Right lung (tissue), 5 donors: ENCODE data around the gene FBXO21. TPM values are rescaled to one million over a fixed set of nuclear protein-coding genes. Genes with fewer than 3 reads are reported as not detected.
"Not testable (repeated sequence)": the region's sequence is repeated elsewhere in the genome, so short reads cannot be mapped to it uniquely, and the experiment has no call there.

Source experiments
- DNase-seq, 2 donors: peaks; one replicate each; pipeline ENCODE4 v3.0.0-alpha.2; 2013
- polyA plus RNA-seq, 5 donors: library from polyadenylated mRNA; unstranded; fragments of 120-200 nt; gene quantifications; one replicate each; pipeline versions ENCODE4 v1.2.1 to v1.2.3, GENCODE V29; 2013; ENCODE audit warnings: inconsistent platforms in 1 of 5, low replicate concordance in 1 of 5; ENCODE audit not compliant: insufficient read length in 5 of 5, insufficient read depth in 1 of 5

The FBXO21 gene
- polyA plus RNA-seq, 5 donors = 42.8 to 55.7 (median 49.6) TPM

DNA sequence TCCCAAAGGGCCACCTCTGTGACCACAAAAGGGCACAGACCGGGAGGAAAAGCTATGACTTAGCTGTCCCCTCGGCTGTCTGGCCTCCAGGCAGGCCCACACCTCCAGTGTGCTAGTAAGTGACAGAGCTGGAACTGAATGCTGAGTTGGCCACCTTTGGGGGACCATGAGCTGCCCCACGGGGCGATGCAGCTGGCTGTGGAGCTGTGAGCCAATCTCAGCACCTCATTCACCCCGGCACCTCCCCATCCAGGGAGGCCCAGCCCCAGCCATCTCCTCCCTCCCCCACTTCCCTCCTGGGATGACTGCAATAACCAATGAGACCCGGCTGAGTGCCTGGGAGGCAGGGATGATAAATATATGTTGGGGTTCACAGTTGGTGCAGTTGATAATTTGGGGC, 78.9 kb downstream of the FBXO21 start:
- DNase-seq = no peak

DNA sequence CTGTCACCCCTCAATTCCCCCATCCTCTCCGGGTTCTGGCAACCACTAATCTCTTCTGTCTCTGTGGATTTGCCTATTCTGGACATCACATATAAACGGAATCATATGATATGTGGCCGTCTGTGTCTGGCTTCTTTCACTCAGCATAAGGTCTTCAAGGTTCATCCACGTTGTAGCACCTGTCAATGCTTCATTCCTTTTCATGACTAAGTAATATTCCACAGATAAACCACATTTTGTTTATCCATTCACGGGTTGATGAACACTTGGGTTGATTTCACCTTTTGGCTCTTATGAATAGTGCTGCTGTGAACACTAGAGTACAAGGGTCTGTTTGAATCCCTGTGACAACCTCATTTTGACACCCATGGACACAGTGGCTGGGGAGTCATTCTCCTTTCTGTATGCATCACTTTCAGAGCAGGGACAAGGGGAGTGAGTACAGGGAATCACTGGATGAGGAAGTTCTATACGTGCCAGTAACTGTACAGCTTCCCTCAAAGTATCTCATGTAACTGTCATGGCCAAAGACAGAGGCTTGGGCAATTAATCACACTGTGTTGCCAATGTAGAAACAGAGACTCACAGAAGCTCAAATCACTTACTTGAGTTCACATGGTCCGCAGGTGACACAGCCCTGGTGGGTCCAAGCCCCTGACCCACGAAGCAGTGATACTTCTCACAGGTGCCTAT, 80.2 kb downstream of the FBXO21 start:
- no peak for DNase-seq

GRCh38 chr12:117105902-117106301, 84.4 kb downstream of the FBXO21 start:
- no peak for DNase-seq

DNA sequence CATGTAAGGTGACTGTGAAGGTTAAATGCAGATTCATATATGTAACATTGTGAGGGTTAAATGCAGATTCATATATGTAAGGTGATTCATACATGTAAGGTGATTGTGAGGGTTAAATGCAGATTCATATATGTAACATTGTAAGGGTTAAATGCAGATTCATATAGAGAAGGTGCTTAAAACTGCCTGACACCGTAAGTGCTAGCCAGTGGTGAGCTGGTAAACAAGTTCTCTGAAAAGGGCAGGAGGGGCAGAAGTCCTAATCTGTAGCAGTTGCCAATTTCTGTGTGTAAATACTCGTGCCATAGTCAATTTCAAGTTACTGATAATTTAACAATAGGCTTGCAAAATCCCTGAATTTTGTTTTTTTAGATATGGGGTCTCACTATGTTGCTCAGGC, 86.3 kb downstream of the FBXO21 start:
- DNase-seq = not testable (repeated sequence)

GRCh38 chr12:117102800-117103181, 87.5 kb downstream of the FBXO21 start:
- DNase-seq = no peak

DNA sequence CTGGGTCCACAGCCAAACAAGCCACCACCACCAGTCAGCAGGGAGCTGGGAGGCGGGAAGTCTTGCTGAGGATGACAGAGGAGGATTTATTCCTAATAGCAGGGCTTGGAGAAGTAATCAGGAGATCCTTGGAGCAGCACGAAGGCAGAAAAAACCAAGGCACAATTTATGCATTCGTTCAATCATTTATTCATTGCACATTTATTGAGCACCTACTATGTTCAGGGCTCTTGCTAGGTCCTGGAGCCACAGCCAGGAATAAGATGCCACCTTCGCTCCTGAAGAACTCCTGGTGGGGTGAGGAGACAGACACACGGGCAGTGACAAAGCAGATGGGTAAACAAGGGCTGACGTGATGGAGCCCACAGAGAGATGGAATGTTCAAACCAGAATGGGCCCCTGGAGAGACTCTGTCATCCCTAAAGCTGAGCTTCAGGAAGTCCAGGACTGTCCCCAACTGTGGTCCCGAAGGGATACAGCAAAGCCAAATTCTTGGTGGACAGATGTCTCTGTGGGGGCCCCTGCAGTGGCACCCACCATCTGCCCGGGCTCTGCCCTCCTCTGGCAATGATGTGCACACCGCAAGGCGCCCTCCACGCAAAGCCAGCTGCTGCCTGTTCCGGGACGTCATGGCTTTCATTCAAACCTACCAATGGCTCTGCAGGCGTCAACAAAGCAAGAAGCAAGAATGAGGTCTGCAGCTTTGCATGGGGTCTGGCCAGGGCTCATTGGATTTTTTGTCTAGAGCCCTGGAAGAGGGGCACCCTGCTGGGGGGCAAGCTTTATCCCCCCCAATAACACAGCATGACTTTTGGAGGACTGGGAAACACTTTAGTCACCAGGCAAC, 88.1 kb downstream of the FBXO21 start:
- DNase-seq = no peak

DNA sequence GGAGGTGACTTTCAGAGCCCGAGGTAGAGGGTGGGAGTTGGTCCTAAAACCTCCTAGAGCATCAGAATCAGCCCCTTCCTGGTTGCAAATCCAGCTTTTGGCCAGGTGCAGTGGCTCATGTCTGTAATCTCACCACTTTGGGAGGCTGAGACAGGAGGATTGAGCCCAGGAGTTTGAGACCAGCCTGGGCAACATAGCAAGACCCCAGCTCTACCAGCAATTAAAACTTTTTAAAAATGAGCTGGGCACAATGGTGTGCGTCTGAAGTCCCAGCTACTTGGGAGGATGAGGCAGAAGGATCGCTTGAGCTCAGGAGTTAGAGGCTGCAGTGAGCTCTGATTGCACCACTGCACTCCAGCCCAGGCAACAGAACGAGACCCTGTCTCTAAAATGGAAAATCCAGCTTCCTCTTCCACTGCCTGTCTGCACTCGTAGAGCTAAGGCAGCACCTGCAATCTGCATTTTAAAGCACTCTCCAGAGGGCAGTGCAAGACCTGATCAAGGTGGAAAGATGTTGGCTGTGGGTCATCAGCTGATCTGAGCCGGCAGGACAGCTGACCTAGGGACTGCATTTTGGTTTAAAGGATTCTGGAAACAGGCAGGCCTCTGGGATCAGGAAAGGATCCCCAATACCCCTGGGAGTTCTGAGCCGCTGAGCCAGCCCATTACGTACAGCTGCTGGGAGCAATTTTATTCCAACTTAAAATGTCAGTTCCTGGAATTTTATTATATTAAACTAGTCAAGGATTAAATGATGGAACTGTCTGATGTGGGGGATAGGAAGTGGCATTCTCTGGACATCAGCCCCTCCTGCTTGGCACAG, 89.2 kb downstream of the FBXO21 start:
- no peak for DNase-seq

DNA sequence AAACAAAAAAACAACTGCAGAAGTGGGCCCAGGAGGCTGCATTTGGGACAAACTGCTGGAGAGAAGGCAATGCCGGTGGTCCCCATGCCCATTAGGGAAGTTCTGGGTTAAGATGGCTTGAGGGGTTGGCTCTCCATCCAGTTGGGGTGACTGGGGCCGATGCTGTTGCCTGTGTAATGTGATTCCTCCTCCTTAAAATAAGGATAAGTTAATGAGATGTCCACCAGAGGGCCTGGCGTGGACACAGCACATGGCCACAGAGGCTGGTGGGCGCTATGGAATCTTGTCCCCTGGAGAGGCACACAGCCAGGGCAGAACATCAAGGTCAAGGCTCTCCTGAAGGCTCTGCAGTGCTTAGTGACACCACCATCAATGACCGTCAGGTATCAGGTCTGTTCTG, 90.0 kb downstream of the FBXO21 start:
- no peak for DNase-seq

- DNase-seq = no peak
Measured at GRCh38 chr12:117098361-117099217, 91.7 kb downstream of the FBXO21 start.

GRCh38 chr12:117098024-117098360, 92.3 kb downstream of the FBXO21 start:
- no peak for DNase-seq

DNA sequence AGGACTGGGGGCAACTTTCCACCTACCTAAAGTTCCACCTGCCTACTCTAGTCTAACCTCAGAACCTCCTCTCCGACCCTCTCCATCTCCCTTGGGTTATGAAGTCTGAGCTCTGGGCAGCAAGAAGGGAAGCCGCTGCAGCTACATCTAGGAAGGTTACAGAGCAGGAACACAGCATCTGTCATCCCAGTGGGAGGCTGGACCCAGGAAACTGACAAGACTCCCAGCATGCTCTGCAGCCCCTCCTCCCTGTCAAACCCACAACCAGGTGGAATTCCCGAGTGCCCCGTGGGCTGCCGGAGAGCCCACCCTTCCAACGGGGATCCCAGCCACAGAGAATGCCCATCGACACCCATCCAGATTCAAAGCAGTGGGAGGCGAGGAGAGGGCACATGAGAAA, 93.1 kb downstream of the FBXO21 start:
- DNase-seq = no peak

- no peak for DNase-seq
Measured at GRCh38 chr12:117096501-117097042, 93.7 kb downstream of the FBXO21 start.

- DNase-seq = not testable (repeated sequence)
Measured at GRCh38 chr12:117095191-117095590, 95.1 kb downstream of the FBXO21 start.

GRCh38 chr12:117093918-117094630, 96.2 kb downstream of the FBXO21 start:
- DNase-seq = no peak

DNA sequence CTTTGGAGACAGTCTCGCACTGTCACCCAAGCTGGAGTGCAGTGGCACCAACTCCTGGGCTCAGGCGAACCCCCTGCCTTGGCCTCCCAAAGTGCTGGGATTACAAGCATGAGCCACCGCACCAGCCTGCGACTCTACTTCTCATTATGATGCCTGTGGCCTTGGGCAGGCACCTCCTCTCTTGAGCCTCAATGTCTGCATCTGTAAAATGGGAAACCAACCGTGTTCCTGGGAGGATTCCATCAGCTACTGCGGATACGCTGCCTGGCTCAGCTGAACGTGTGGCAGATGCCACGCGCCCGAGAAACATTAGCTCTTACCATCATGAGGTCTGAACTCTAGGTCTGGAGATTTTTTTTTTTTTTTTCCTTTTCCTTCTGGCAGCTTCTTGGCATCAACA, 96.8 kb downstream of the FBXO21 start:
- DNase-seq = no peak

DNA sequence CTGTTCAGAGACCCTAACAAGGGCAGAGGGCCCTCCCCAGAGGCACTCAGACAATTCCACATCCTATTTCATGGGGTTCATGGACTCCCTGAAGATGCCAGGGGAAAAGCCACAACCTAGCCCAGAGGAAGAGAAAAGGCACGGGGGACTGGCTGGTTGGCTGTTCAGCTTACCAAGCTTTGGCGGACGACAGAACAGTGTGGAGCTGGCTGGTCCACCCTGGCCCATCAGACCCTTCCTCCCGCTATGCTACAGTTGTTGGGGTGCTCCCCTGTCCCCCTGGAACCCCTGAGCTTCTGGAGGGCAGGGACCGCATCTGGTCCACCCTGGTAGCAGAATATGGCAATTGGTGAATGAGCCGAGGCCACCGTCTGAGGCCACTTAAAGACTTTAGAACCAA, 97.4 kb downstream of the FBXO21 start:
- no peak for DNase-seq

DNA sequence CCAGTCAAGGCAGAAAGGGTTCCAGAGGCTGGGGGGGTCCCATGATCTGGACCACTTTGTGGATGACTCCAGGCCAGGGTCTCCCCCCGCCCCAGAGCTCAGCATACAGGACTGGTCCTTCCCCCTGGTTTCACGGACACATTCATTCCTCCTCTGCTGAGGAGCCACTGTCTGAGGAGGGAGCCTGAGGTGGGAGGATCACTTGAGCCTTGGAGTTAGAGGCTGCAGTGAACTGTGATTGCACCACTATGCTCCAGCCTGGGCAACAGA, 97.8 kb downstream of the FBXO21 start:
- no peak for DNase-seq
